Gastroesophageal sphincter (tissue), 3 donors: ENCODE measurements around the gene ONECUT1.

Experiments used
- POLR2A ChIP-seq, 2 donors: fragments of 450-650 bp; IDR thresholded peaks; one replicate each; pipeline ENCODE4 v1.6.1; 2017; ENCODE audit warnings: antibody characterized with exemption in 2 of 2, mild to moderate bottlenecking in 2 of 2, moderate library complexity in 1 of 2
- TF ChIP-seq, protein P1 (sequence below), 4 experiments: fragments of 200-600 bp in 2 of 4; fragments of 450-650 bp in 2 of 4; sonication (generic) in 1 of 4; IDR thresholded peaks; one replicate each; pipeline ENCODE4 v1.5.1; 2017 to 2019; ENCODE audit warnings: antibody characterized with exemption in 4 of 4, mild to moderate bottlenecking in 2 of 4, moderate library complexity in 2 of 4

DNA sequence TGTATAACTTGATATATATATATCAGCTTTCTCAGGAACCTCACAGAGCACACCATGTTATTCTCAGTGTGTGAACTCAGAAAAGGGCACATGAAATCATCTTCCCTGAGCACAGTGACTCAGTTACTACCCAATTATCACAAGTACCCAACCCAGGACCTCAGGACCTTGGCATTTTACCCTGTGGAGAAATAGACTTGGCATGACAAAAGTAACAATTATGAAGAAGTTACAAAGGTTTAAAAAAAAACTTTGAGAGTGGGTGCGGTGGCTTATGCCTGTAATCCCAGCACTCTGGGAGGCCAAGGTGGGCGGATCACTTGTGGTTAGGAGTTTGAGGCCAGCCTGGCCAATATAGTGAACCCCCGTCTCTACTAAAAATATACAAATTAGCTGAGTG is 52.4 kb downstream of the ONECUT1 start:
- TF ChIP-seq POLR2A (IDR thresholded peaks at IDR 0.05) = no peak
- TF ChIP-seq, protein P1, sequence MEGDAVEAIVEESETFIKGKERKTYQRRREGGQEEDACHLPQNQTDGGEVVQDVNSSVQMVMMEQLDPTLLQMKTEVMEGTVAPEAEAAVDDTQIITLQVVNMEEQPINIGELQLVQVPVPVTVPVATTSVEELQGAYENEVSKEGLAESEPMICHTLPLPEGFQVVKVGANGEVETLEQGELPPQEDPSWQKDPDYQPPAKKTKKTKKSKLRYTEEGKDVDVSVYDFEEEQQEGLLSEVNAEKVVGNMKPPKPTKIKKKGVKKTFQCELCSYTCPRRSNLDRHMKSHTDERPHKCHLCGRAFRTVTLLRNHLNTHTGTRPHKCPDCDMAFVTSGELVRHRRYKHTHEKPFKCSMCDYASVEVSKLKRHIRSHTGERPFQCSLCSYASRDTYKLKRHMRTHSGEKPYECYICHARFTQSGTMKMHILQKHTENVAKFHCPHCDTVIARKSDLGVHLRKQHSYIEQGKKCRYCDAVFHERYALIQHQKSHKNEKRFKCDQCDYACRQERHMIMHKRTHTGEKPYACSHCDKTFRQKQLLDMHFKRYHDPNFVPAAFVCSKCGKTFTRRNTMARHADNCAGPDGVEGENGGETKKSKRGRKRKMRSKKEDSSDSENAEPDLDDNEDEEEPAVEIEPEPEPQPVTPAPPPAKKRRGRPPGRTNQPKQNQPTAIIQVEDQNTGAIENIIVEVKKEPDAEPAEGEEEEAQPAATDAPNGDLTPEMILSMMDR (IDR thresholded peaks at IDR 0.05) = no peak
